GM18519 (cell line): ENCODE data around the gene CABLES1.
"Not testable (repeated sequence)": the region's sequence is repeated elsewhere in the genome, so short reads cannot be mapped to it uniquely, and the experiment has no call there.

ENCODE experiments used
- ATAC-seq: cut with Tn5 transposase; IDR thresholded peaks from one replicate; pipeline ENCODE4 v1.9.1; 2021; ENCODE audit warnings: mild to moderate bottlenecking, moderate library complexity; ENCODE audit not compliant: unreplicated experiment, low FRiP score

Gene CABLES1

GRCh38 chr18:23281626-23282436 is 146.5 kb downstream of the CABLES1 start:
- ATAC-seq, result no peak

- ATAC-seq, result no peak
Measured at GRCh38 chr18:23282437-23282781, 147.1 kb downstream of the CABLES1 start.

GRCh38 chr18:23283916-23284430 is 148.7 kb downstream of the CABLES1 start:
- no peak for ATAC-seq

GRCh38 chr18:23284629-23285028 is 149.3 kb downstream of the CABLES1 start:
- no peak for ATAC-seq

- ATAC-seq, result not testable (repeated sequence)
Measured at GRCh38 chr18:23285581-23285980, 150.3 kb downstream of the CABLES1 start.

GRCh38 chr18:23291456-23292205 is 156.3 kb downstream of the CABLES1 start:
- no peak for ATAC-seq

- no peak for ATAC-seq
Measured at GRCh38 chr18:23300231-23300805, 165.0 kb downstream of the CABLES1 start.

GRCh38 chr18:23301972-23302371 is 166.7 kb downstream of the CABLES1 start:
- no peak for ATAC-seq

GRCh38 chr18:23302511-23302850 is 167.2 kb downstream of the CABLES1 start:
- no peak for ATAC-seq

- ATAC-seq, result no peak
Measured at GRCh38 chr18:23302851-23303527, 167.7 kb downstream of the CABLES1 start.

- ATAC-seq, result peak; percentile 68
Measured at GRCh38 chr18:23306822-23307221, 171.5 kb downstream of the CABLES1 start.

- ATAC-seq, result peak; percentile 57
Measured at GRCh38 chr18:23307567-23308295, 172.4 kb downstream of the CABLES1 start.
